ENCODE data around the gene TACO1.

- TF ChIP-seq CTCF (IDR thresholded peaks at IDR 0.05) (no peak), POLR2A (IDR thresholded peaks at IDR 0.05) (no peak)
These were observed 1.0 kb downstream of the TACO1 start for GRCh38 chr17:63601439-63602371.
